Activated naive CD8-positive, alpha-beta T cell (primary cell): ENCODE measurements around the gene DAPP1.
"Not testable (repeated sequence)": the region's sequence is repeated elsewhere in the genome, so short reads cannot be mapped to it uniquely, and the experiment has no call there.

Experiments
- H3K27ac Mint-ChIP-seq: one replicate; pipeline ENCODE4 v1.8.0; 2021; ENCODE audit warnings: mixed read lengths
- H3K27me3 Mint-ChIP-seq: one replicate; pipeline ENCODE4 v1.8.0; 2021; ENCODE audit warnings: mixed read lengths
- H3K36me3 Mint-ChIP-seq: one replicate; pipeline ENCODE4 v1.8.0; 2021; ENCODE audit warnings: mixed read lengths
- H3K4me1 Mint-ChIP-seq: one replicate; pipeline ENCODE4 v1.8.0; 2021; ENCODE audit warnings: low read depth, mixed read lengths
- H3K4me3 Mint-ChIP-seq: one replicate; pipeline ENCODE4 v1.8.0; 2021; ENCODE audit warnings: mild to moderate bottlenecking, mixed read lengths
- H3K9me3 Mint-ChIP-seq: one replicate; pipeline ENCODE4 v1.8.0; 2021; ENCODE audit warnings: low read depth, mixed read lengths

The DAPP1 gene

GRCh38 chr4:99811850-99812249, 4.8 kb upstream of the DAPP1 start:
- H3K27me3 Mint-ChIP-seq = no peaks in the 10 kb centered on the region
- H3K4me1 Mint-ChIP-seq = peaks cover 24% of the 10 kb centered on the region
- no peak overlapping the region for H3K4me3 Mint-ChIP-seq
- no peak overlapping the region for H3K27ac Mint-ChIP-seq
- no peaks in the 10 kb centered on the region for H3K36me3 Mint-ChIP-seq
- no peaks in the 10 kb centered on the region for H3K9me3 Mint-ChIP-seq

GRCh38 chr4:99815597-99816011, 1.0 kb upstream of the DAPP1 start:
- peak overlapping the region; percentile 75 for H3K27ac Mint-ChIP-seq
- H3K27me3 Mint-ChIP-seq = no peaks in the 10 kb centered on the region
- peaks cover 3% of the 10 kb centered on the region for H3K9me3 Mint-ChIP-seq
- peaks cover 54% of the 10 kb centered on the region for H3K4me1 Mint-ChIP-seq
- no peaks in the 10 kb centered on the region for H3K36me3 Mint-ChIP-seq
- H3K4me3 Mint-ChIP-seq = peak overlapping the region; percentile 24

DNA sequence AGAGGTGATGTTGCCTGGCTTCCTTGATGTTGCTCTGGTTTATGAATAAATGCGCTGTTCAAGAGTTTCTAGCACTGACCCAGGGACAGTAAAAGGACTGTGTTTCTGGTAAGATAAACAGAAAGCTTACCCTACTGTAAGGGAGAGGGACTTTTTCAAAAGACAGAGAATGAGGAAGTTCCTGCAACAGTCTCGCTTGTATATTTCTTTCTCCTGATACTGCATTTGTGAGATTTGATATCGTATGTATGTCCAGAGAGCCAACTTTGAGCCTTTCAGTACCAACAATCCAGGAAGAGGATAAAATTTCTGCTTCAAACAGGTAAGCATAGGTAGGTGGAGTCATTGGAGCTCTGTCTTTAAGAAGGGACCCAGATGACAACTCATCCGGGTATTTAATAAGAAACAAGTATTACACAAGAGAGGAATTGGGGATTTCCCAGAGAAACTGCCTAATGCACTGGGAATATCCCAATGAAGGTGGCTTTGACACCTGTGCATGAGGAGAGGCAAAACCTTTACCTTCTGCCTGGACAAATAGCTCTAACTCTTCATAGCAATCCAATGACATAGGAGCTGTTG, 773 bp downstream of the DAPP1 start:
- Mint-ChIP-seq H3K36me3 (no peaks in the 10 kb centered on the region), H3K27me3 (no peaks in the 10 kb centered on the region), H3K9me3 (peaks cover 3% of the 10 kb centered on the region), H3K27ac (peak overlapping the region; percentile 90), H3K4me1 (peaks cover 69% of the 10 kb centered on the region), H3K4me3 (peak overlapping the region; percentile 86)

DNA sequence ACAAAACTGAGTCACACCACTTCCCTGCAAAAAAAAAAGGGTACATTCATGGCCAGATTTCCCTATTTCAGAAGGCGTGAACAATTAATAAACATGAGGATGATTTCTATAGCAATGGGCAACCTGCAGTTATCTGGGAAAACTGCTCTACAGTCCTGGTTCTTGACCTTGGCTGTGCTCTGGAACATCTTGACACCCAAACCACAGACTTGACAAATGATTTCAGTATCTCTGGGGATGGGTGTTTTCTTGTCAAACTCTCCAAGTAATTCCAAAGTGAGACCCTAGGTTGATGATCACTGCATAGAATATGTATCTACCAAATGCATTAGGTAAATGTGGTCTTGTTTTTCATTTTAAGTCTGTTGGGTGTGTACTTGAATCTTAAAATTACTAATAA, 2.0 kb downstream of the DAPP1 start:
- peaks cover 3% of the 10 kb centered on the region for H3K36me3 Mint-ChIP-seq
- peak overlapping the region; percentile 86 for H3K4me3 Mint-ChIP-seq
- H3K9me3 Mint-ChIP-seq = peaks cover 3% of the 10 kb centered on the region
- H3K27ac Mint-ChIP-seq = peak overlapping the region; percentile 65
- peaks cover 74% of the 10 kb centered on the region for H3K4me1 Mint-ChIP-seq
- no peaks in the 10 kb centered on the region for H3K27me3 Mint-ChIP-seq

- Mint-ChIP-seq H3K4me3 (no peak overlapping the region), H3K36me3 (peaks cover 16% of the 10 kb centered on the region), H3K27ac (no peak overlapping the region), H3K27me3 (no peaks in the 10 kb centered on the region), H3K4me1 (peaks cover 61% of the 10 kb centered on the region), H3K9me3 (peaks cover 3% of the 10 kb centered on the region)
These were observed 5.4 kb downstream of the DAPP1 start for GRCh38 chr4:99821918-99822503.

DNA sequence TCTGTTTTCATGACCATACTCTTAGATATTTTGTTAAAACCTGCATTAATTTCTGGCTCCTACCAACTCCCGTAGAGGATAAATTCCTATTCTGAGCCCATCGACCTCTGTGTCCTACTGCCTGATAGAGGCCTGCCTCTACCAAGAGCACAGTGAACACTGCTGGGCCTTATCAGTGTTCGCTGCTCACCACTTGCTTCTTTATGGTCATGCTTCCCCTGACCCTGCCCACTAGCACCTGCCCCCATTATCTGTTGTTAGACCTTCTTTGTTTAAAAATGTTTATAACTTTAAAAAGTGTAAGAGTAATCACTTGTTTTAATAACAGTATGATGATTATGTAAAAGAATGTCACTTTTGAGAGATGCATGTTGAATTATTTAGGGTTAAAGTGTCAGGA, 6.1 kb downstream of the DAPP1 start:
- H3K27me3 Mint-ChIP-seq = no peaks in the 10 kb centered on the region
- no peak overlapping the region for H3K27ac Mint-ChIP-seq
- H3K4me3 Mint-ChIP-seq = no peak overlapping the region
- peaks cover 3% of the 10 kb centered on the region for H3K9me3 Mint-ChIP-seq
- H3K36me3 Mint-ChIP-seq = peaks cover 16% of the 10 kb centered on the region
- H3K4me1 Mint-ChIP-seq = peaks cover 55% of the 10 kb centered on the region

DNA sequence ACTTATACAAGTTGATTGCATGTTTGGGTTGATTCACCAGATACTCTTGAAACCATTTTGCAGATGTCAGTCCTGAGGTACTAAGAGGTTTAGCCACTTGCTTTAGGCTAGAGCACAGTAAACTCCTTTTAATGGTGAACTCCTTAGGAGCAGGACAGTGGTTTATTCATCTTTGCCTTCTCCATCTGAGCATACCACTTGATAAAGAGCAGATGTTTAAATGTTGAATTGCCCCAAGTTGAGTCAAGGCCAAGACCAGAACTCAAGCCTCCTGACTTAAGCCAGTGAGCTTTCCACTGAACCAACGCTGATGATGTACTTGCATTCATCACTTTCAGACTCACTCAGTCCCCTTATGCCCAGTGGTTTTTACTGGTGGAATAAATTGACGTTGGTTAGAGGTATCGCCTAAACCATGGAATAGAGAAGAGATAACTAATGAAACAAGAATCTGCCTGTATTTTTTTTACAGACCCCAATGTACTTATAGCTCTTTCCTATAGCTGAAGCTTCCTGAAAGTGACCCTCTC, 7.5 kb downstream of the DAPP1 start:
- no peak overlapping the region for H3K4me3 Mint-ChIP-seq
- peaks cover 16% of the 10 kb centered on the region for H3K36me3 Mint-ChIP-seq
- H3K9me3 Mint-ChIP-seq = no peaks in the 10 kb centered on the region
- peaks cover 43% of the 10 kb centered on the region for H3K4me1 Mint-ChIP-seq
- no peak overlapping the region for H3K27ac Mint-ChIP-seq
- no peaks in the 10 kb centered on the region for H3K27me3 Mint-ChIP-seq

GRCh38 chr4:99825272-99825671, 8.6 kb downstream of the DAPP1 start:
- Mint-ChIP-seq H3K27ac (no peak overlapping the region), H3K27me3 (no peaks in the 10 kb centered on the region), H3K4me3 (no peak overlapping the region), H3K9me3 (no peaks in the 10 kb centered on the region), H3K36me3 (peaks cover 16% of the 10 kb centered on the region), H3K4me1 (peaks cover 33% of the 10 kb centered on the region)

DNA sequence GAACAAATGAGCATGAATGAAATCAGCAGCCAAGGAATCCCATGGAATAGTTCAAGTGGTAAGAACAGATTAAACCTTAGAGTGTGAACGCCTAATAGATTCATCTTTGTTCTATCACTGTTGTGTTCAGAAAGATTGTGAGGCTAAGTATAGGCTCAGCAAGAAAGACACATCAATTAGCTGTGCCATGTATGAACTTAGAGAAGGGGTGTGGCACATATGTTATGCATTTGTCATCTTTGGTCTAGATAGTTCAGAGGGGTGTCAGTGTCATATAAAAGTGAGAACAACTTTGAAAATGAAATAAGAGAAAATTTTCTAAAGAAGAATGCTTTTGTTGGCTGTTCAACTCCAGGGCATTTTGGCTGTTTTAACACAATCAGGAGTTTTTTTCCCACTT, 9.4 kb downstream of the DAPP1 start:
- Mint-ChIP-seq H3K27ac (no peak overlapping the region), H3K9me3 (no peaks in the 10 kb centered on the region), H3K4me1 (peaks cover 30% of the 10 kb centered on the region), H3K27me3 (no peaks in the 10 kb centered on the region), H3K4me3 (no peak overlapping the region), H3K36me3 (peaks cover 16% of the 10 kb centered on the region)

GRCh38 chr4:99827454-99827853, 10.8 kb downstream of the DAPP1 start:
- Mint-ChIP-seq H3K27ac (no peak overlapping the region), H3K9me3 (no peaks in the 10 kb centered on the region), H3K27me3 (no peaks in the 10 kb centered on the region), H3K4me3 (no peak overlapping the region), H3K36me3 (peaks cover 16% of the 10 kb centered on the region), H3K4me1 (peaks cover 18% of the 10 kb centered on the region)

DNA sequence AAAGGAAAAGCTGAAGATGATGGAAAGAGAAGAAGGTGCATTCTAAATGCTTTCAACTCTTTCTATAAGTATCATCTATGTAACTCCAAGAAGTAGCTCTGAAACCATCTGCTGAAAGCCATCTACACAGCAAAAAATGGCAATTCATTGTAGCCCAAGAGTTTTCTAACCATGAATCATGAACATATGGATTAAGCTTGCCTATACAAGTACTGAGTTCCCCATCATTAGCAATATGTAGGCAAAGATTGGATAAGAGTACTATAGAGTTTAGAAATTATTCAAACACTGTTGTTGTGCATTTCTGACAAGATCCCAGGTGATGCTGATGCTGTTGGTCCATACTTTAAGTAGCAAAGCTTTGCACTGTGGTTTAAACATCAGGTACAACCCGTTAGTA, 11.2 kb downstream of the DAPP1 start:
- Mint-ChIP-seq H3K27me3 (no peaks in the 10 kb centered on the region), H3K36me3 (peaks cover 16% of the 10 kb centered on the region), H3K9me3 (no peaks in the 10 kb centered on the region), H3K27ac (no peak overlapping the region), H3K4me3 (no peak overlapping the region), H3K4me1 (peaks cover 16% of the 10 kb centered on the region)

GRCh38 chr4:99828477-99828876, 11.8 kb downstream of the DAPP1 start:
- Mint-ChIP-seq H3K4me3 (no peak overlapping the region), H3K9me3 (no peaks in the 10 kb centered on the region), H3K36me3 (peaks cover 17% of the 10 kb centered on the region), H3K27ac (no peak overlapping the region), H3K4me1 (peaks cover 14% of the 10 kb centered on the region), H3K27me3 (no peaks in the 10 kb centered on the region)

GRCh38 chr4:99830051-99830450, 13.4 kb downstream of the DAPP1 start:
- not testable (repeated sequence) for H3K27ac Mint-ChIP-seq, H3K27me3 Mint-ChIP-seq, H3K4me3 Mint-ChIP-seq, H3K9me3 Mint-ChIP-seq, H3K4me1 Mint-ChIP-seq, H3K36me3 Mint-ChIP-seq

- Mint-ChIP-seq H3K36me3 (peaks cover 6% of the 10 kb centered on the region), H3K27ac (peak overlapping the region; percentile 22), H3K27me3 (no peaks in the 10 kb centered on the region), H3K4me1 (peaks cover 4% of the 10 kb centered on the region), H3K4me3 (no peak overlapping the region), H3K9me3 (no peaks in the 10 kb centered on the region)
These were observed 15.7 kb downstream of the DAPP1 start for GRCh38 chr4:99832321-99832720.

DNA sequence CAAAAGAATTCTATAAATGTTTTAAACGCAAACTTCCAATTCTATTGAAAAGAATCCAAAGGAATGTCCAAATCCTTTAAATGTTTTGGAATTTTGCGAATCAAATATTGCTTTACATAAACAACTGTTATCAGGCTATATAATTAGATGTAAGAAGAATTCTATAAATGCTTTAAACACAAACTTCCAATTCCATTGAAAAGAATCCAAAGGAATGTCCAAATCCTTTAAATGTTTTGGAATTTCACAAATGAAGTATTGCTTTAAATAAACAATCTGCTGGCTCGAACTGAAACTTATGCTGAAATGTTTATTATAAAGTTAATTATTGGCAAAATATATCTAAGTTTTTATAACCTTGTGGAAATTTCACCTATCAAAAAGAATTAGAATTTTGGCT, 16.1 kb downstream of the DAPP1 start:
- peaks cover 6% of the 10 kb centered on the region for H3K36me3 Mint-ChIP-seq
- H3K27ac Mint-ChIP-seq = no peak overlapping the region
- no peaks in the 10 kb centered on the region for H3K27me3 Mint-ChIP-seq
- peaks cover 2% of the 10 kb centered on the region for H3K4me1 Mint-ChIP-seq
- H3K9me3 Mint-ChIP-seq = no peaks in the 10 kb centered on the region
- H3K4me3 Mint-ChIP-seq = no peak overlapping the region

GRCh38 chr4:99833756-99834155, 17.1 kb downstream of the DAPP1 start:
- Mint-ChIP-seq H3K27me3 (no peaks in the 10 kb centered on the region), H3K4me3 (no peak overlapping the region), H3K27ac (no peak overlapping the region), H3K36me3 (peaks cover 8% of the 10 kb centered on the region), H3K4me1 (no peaks in the 10 kb centered on the region), H3K9me3 (no peaks in the 10 kb centered on the region)
